DND-41 (cell line): ENCODE measurements around the gene ERAL1.
"Not testable (repeated sequence)": the region's sequence is repeated elsewhere in the genome, so short reads cannot be mapped to it uniquely, and the experiment has no call there.

Source experiments
- ATAC-seq: fragments of 200-7000 bp; cut with Tn5 transposase; 3 replicates; pipeline ENCODE4 v1.9.1; 2021; ENCODE audit warnings: low read depth; ENCODE audit not compliant: insufficient read depth
- DNase-seq: peaks from one replicate; pipeline ENCODE4 v3.0.0-alpha.2; 2020
- H2AFZ ChIP-seq: 2 replicates; pipeline ENCODE4 v1.6.0; 2012; ENCODE audit warnings: low read depth, low read length
- H3K27ac ChIP-seq: 2 replicates; pipeline ENCODE4 v1.5.1; 2012; ENCODE audit warnings: low read length, inconsistent platforms
- H3K27me3 ChIP-seq: fragments of 200-600 bp; sonication (generic); 2 replicates; pipeline ENCODE4 v1.6.0; 2012; ENCODE audit warnings: low read length, mild to moderate bottlenecking, inconsistent platforms; ENCODE audit not compliant: insufficient read depth, poor library complexity
- H3K36me3 ChIP-seq: 2 replicates; pipeline ENCODE4 v1.5.1; 2012; ENCODE audit warnings: low read length, inconsistent platforms; ENCODE audit not compliant: insufficient read depth
- H3K4me1 ChIP-seq: 2 replicates; pipeline ENCODE4 v1.5.1; 2012; ENCODE audit warnings: mild to moderate bottlenecking, low read length; ENCODE audit not compliant: insufficient read depth
- H3K4me2 ChIP-seq: 2 replicates; pipeline ENCODE4 v1.6.0; 2012; ENCODE audit warnings: mild to moderate bottlenecking, moderate library complexity, low read length, inconsistent platforms; ENCODE audit not compliant: insufficient read depth
- H3K4me3 ChIP-seq, 2 experiments: fragments of 200-600 bp in 1 of 2; shearing (Covaris generic) in 1 of 2; 2 replicates each; pipeline ENCODE4 v1.5.1; 2012 to 2016; ENCODE audit warnings: inconsistent platforms in 2 of 2, low read length in 2 of 2, mild to moderate bottlenecking in 2 of 2, low read depth in 1 of 2, moderate library complexity in 1 of 2
- H3K79me2 ChIP-seq: 2 replicates; pipeline ENCODE4 v1.6.0; 2012; ENCODE audit warnings: low read length, inconsistent platforms; ENCODE audit not compliant: insufficient read depth
- H3K9ac ChIP-seq: 2 replicates; pipeline ENCODE4 v1.6.0; 2012; ENCODE audit warnings: low read depth, mild to moderate bottlenecking, inconsistent platforms, low read length, moderate library complexity
- H3K9me3 ChIP-seq: 2 replicates; pipeline ENCODE4 v1.5.1; 2012; ENCODE audit warnings: low read length, moderate library complexity, mild to moderate bottlenecking, inconsistent platforms; ENCODE audit not compliant: insufficient read depth, severe bottlenecking
- H4K20me1 ChIP-seq: 2 replicates; pipeline ENCODE4 v1.6.0; 2012; ENCODE audit warnings: low read length; ENCODE audit not compliant: insufficient read depth
- EZH2 ChIP-seq: IDR thresholded peaks from 3 replicates; pipeline ENCODE4 v1.6.1; 2012; ENCODE audit warnings: borderline replicate concordance, low read depth, mild to moderate bottlenecking, moderate library complexity, low read length, inconsistent platforms; ENCODE audit not compliant: severe bottlenecking
- TF ChIP-seq, protein P1 (sequence below): IDR thresholded peaks from 2 replicates; pipeline ENCODE4 v1.5.1; 2012; ENCODE audit warnings: borderline replicate concordance, low read length, moderate library complexity, mild to moderate bottlenecking; ENCODE audit not compliant: poor library complexity, severe bottlenecking; ENCODE audit errors: extremely low read depth

ERAL1 gene

DNA sequence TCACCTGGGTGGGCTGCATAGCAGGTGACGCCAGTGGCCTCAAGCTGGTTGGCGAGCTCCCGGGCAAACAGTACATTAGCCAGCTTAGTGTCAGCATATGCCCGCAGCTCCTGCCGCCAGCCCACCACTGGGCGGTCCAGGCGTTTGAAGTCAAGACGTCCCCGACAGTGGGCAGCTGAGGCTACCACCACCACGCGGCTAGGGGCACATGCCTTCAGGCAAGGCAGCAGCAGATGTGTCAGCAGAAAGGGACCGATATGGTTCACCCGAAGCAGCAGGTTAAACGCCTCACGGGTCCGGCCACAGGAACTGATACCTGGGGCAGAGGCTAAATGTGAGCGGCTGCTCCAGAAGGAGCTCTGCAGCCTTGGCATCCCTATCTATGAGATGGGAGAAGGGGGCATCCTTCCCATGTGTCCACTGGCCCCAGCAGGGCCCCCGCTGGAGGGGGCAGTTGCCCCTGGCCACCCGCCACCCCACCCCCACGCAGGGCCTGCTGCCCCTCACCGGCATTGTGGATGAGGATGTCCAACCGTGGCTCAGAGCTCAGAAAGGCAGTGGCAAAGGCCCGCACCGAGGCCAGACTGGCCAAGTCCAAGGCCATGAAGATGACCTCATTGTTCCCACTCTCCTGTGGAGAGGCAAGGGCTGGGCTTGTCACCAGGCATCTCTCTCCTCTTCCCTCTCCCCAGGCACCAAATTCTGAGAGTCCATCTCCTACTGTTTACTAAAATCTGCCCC lies 46.3 kb downstream of the ERAL1 start:
- ATAC-seq (no peak), DNase-seq (no peak)
- peak overlapping the region; percentile 88 for H3K9ac ChIP-seq
- H3K4me1 ChIP-seq, result peaks cover 51% of the 10 kb centered on the region
- peaks cover 23% of the 10 kb centered on the region for H3K36me3 ChIP-seq
- H3K4me2 ChIP-seq, result peak overlapping the region; percentile 86
- H3K9me3 ChIP-seq, result no peaks in the 10 kb centered on the region
- H4K20me1 ChIP-seq, result peaks cover 7% of the 10 kb centered on the region
- peak overlapping the region in 1 of 2 experiments; percentile 73; a peak in 2 of 4 replicates for H3K4me3 ChIP-seq
- TF ChIP-seq EZH2, result no peak
- TF ChIP-seq, protein P1, sequence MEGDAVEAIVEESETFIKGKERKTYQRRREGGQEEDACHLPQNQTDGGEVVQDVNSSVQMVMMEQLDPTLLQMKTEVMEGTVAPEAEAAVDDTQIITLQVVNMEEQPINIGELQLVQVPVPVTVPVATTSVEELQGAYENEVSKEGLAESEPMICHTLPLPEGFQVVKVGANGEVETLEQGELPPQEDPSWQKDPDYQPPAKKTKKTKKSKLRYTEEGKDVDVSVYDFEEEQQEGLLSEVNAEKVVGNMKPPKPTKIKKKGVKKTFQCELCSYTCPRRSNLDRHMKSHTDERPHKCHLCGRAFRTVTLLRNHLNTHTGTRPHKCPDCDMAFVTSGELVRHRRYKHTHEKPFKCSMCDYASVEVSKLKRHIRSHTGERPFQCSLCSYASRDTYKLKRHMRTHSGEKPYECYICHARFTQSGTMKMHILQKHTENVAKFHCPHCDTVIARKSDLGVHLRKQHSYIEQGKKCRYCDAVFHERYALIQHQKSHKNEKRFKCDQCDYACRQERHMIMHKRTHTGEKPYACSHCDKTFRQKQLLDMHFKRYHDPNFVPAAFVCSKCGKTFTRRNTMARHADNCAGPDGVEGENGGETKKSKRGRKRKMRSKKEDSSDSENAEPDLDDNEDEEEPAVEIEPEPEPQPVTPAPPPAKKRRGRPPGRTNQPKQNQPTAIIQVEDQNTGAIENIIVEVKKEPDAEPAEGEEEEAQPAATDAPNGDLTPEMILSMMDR, result no peak
- peaks cover 19% of the 10 kb centered on the region for H3K79me2 ChIP-seq
- no peak overlapping the region for H2AFZ ChIP-seq
- H3K27me3 ChIP-seq, result no peaks in the 10 kb centered on the region
- H3K27ac ChIP-seq, result no peak overlapping the region; the same call in 1 of the 2 replicates

DNA sequence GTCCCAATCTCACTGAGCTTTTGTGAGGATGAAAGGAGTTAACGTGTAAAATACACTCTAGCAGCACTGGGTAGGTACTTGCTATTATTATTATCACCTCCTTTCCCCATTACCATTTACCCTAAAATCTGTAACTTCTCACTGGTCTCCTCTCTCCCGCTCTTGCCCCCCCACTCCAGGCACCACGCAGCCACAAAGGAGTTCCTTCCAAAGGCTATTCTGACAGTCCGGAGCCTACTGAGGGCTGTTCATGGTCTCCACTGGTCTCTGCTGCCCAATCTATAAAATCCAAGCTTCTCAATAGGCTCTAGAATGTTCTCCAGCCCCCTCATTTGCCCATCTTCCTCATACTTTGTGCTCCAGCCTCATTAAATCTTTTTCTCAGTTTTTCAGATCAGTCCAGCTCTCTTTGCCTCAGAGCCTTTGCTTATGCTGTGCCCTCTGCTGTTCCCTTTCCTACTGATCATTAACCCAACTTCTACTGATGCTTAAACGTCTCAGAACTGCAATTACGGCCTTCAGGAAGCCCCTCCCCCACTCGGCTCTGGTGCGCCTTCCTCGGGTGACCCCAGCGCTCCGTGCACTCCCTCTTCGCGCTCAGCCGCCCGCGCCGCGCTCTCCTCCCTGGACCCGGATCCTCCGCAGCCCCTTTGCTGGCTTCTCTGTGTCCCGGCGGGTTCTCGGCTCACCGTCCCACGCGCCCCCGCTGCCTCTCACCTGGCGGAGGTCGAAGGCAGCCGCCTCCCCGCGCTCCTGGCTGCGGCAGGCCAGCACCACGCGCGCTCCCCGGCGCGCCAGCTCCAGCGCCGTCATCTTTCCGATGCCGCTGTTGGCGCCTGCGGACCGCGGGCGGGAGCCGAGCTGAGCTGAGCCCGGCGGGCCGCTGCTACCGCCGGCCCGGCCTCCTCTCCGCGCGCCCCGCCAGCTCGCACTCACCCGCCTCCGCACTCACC lies 47.3 kb downstream of the ERAL1 start:
- H3K36me3 ChIP-seq, result peaks cover 32% of the 10 kb centered on the region
- peak; percentile 60 for DNase-seq
- no peaks in the 10 kb centered on the region for H3K9me3 ChIP-seq
- H2AFZ ChIP-seq, result peak overlapping the region; percentile 89
- H3K4me3 ChIP-seq, result peak overlapping the region; percentile 69 to 73
- TF ChIP-seq EZH2, result no peak
- TF ChIP-seq, protein P1, result no peak
- H3K4me2 ChIP-seq, result peak overlapping the region; percentile 86
- H3K4me1 ChIP-seq, result peaks cover 42% of the 10 kb centered on the region
- peak overlapping the region; percentile 73 for H3K27ac ChIP-seq
- peaks cover 19% of the 10 kb centered on the region for H3K79me2 ChIP-seq
- H3K9ac ChIP-seq, result peak overlapping the region; percentile 88
- ATAC-seq, result peak; percentile 43
- H3K27me3 ChIP-seq, result no peaks in the 10 kb centered on the region
- peaks cover 8% of the 10 kb centered on the region for H4K20me1 ChIP-seq

GRCh38 chr17:28902819-28903545 lies 48.2 kb downstream of the ERAL1 start, which contains the start of gene DHRS13:
Gene DHRS13 (minus strand): TSS chr17:28903079. CDS start chr17:28902944, 135 bp downstream.
- peaks cover 41% of the 10 kb centered on the region for H3K36me3 ChIP-seq
- peaks cover 34% of the 10 kb centered on the region for H3K4me1 ChIP-seq
- peak; percentile 91 for ATAC-seq
- TF ChIP-seq EZH2, result no peak
- TF ChIP-seq, protein P1, result peak; percentile 97
- H3K79me2 ChIP-seq, result peaks cover 19% of the 10 kb centered on the region
- H3K4me3 ChIP-seq, result peak within 1 kb of the TSS; percentile 69 to 73
- peak within 1 kb of the TSS; percentile 86 for H3K4me2 ChIP-seq
- peaks cover 9% of the 10 kb centered on the region for H4K20me1 ChIP-seq
- peak; percentile 89 for DNase-seq
- peak within 1 kb of the TSS; percentile 89 for H2AFZ ChIP-seq
- peak within 1 kb of the TSS; percentile 88 for H3K9ac ChIP-seq
- H3K27me3 ChIP-seq, result no peaks in the 10 kb centered on the region
- H3K27ac ChIP-seq, result peak within 1 kb of the TSS; percentile 73
- H3K9me3 ChIP-seq, result no peaks in the 10 kb centered on the region

DNA sequence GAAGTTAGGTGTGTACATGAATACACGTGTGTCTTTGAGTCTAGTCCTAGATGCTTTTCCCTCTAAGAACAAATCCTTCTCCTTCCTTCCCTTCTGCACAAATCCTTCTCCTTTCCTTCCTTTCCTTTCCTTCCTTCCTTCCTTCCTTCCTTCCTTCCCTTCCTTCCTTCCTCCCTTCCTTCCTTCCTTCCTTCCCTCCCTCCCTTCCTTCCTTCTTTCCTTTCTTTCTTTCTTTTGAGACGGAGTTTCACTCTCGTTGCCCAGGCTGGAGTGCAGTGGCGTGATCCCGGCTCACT lies 48.7 kb downstream of the ERAL1 start:
- H4K20me1 ChIP-seq, DNase-seq, ATAC-seq, H3K27me3 ChIP-seq, H3K27ac ChIP-seq, H3K9me3 ChIP-seq: not testable (repeated sequence)
- Histone ChIP-seq H2AFZ (peak overlapping the region; percentile 66; the same call in 1 of the 2 replicates), H3K79me2 (peaks cover 19% of the 10 kb centered on the region), H3K4me2 (peak overlapping the region; percentile 86; the same call in 1 of the 2 replicates), H3K4me1 (peaks cover 29% of the 10 kb centered on the region), H3K9ac (peak overlapping the region; percentile 88; the same call in 1 of the 2 replicates), H3K36me3 (peaks cover 43% of the 10 kb centered on the region), H3K4me3 (peak overlapping the region in 1 of 2 experiments; percentile 73; a peak in 2 of 4 replicates)
